Stimulated activated CD8-positive, alpha-beta memory T cell treated with anti-CD3 and anti-CD28 coated beads, Interleukin-4, amount 100 ng/mL, for 4 hours (primary cell): ENCODE measurements around the gene PEAK1.

Source experiments
- DNase-seq, 2 donors: peaks; one replicate each; pipeline ENCODE4 v3.0.0-alpha.2; 2020; ENCODE audit warnings: low read depth in 2 of 2, low spot score in 1 of 2

Gene PEAK1

GRCh38 chr15:77143191-77143590, 276.7 kb downstream of the PEAK1 start:
- DNase-seq: no peak

- no peak for DNase-seq
These were observed 279.7 kb downstream of the PEAK1 start for GRCh38 chr15:77140220-77140619.

GRCh38 chr15:77139312-77139711, 280.6 kb downstream of the PEAK1 start:
- no peak for DNase-seq

- DNase-seq: no peak
These were observed 281.8 kb downstream of the PEAK1 start for GRCh38 chr15:77138167-77138522.

- no peak for DNase-seq
These were observed 284.7 kb downstream of the PEAK1 start for GRCh38 chr15:77135181-77135580.

GRCh38 chr15:77130315-77130930, 289.5 kb downstream of the PEAK1 start:
- DNase-seq: no peak

GRCh38 chr15:77127626-77128025, 292.3 kb downstream of the PEAK1 start:
- no peak for DNase-seq

- DNase-seq: no peak
These were observed 293.2 kb downstream of the PEAK1 start for GRCh38 chr15:77126529-77127326.

- DNase-seq: no peak
These were observed 296.1 kb downstream of the PEAK1 start for GRCh38 chr15:77123854-77124253.

- no peak for DNase-seq
These were observed 297.3 kb downstream of the PEAK1 start for GRCh38 chr15:77122576-77122975.

- DNase-seq: no peak
These were observed 298.3 kb downstream of the PEAK1 start for GRCh38 chr15:77121599-77121998.

- DNase-seq: no peak
These were observed 299.3 kb downstream of the PEAK1 start for GRCh38 chr15:77120576-77120975.

- DNase-seq: no peak
These were observed 300.5 kb downstream of the PEAK1 start for GRCh38 chr15:77119446-77119845.

GRCh38 chr15:77118882-77119321, 301.0 kb downstream of the PEAK1 start:
- no peak for DNase-seq

- no peak for DNase-seq
These were observed 304.7 kb downstream of the PEAK1 start for GRCh38 chr15:77115179-77115578.

- DNase-seq: no peak
These were observed 306.9 kb downstream of the PEAK1 start for GRCh38 chr15:77112838-77113504.

GRCh38 chr15:77111789-77112188, 308.1 kb downstream of the PEAK1 start:
- DNase-seq: no peak

- no peak for DNase-seq
These were observed 312.2 kb downstream of the PEAK1 start for GRCh38 chr15:77107531-77108355.

- no peak for DNase-seq
These were observed 312.8 kb downstream of the PEAK1 start for GRCh38 chr15:77107068-77107467.

- no peak for DNase-seq
These were observed 315.7 kb downstream of the PEAK1 start for GRCh38 chr15:77104155-77104554.

- no peak for DNase-seq
These were observed 320.0 kb downstream of the PEAK1 start for GRCh38 chr15:77099741-77100463.
